Endothelial cell of umbilical vein (primary cell): ENCODE measurements around the gene PPFIA2. TPM values are rescaled to one million over a fixed set of nuclear protein-coding genes. Genes with fewer than 3 reads are reported as not detected.

ENCODE experiments used
- BruUV-seq: library from RNA; stranded (reverse); fragments of 400-500 nt; replicated peaks from 2 replicates; lab custom pipeline; 2021; lab: Mats Ljungman, UMichigan
- CTCF ChIA-PET: fragments of 300-600, 350-600 bp; sonication (Branson Sonifier 250); formaldehyde crosslinking; loops from one replicate; lab custom pipeline; 2021; ENCODE audit warnings: antibody characterized with exemption, inconsistent platforms; lab: Charles Lee
- POLR2A ChIA-PET: fragments of 300-600, 350-600 bp; sonication (Branson Sonifier 250); formaldehyde crosslinking; loops from one replicate; lab custom pipeline; 2021; ENCODE audit warnings: antibody characterized with exemption, inconsistent platforms; lab: Charles Lee
- DNase-seq: peaks from one replicate; pipeline ENCODE4 v3.0.0-alpha.2; 2011; ENCODE audit warnings: low read depth, low spot score
- FAIRE-seq: peaks from 2 replicates; lab custom pipeline; 2011; peaks lifted over from hg19 to GRCh38; lab: Jason Lieb, UNC
- H2AFZ ChIP-seq: 2 replicates; pipeline ENCODE4 v1.6.0; 2012; ENCODE audit warnings: low read depth, low read length, control low read depth, inconsistent platforms
- H3K27ac ChIP-seq: 2 replicates; pipeline ENCODE4 v1.5.1; 2011; ENCODE audit warnings: low read depth, mild to moderate bottlenecking, control low read depth, low read length, moderate library complexity; ENCODE audit not compliant: insufficient read depth
- H3K27me3 ChIP-seq, 2 experiments: 2 replicates each; pipeline versions ENCODE4 v1.6.0 to v1.6.1; 2011; ENCODE audit warnings: low read length in 2 of 2, mixed read lengths in 1 of 2; ENCODE audit not compliant: control insufficient read depth in 2 of 2, insufficient read depth in 2 of 2
- H3K36me3 ChIP-seq, 2 experiments: 2 replicates in 1 of 2; 3 replicates in 1 of 2; pipeline ENCODE4 v1.5.1; 2011; ENCODE audit warnings: low read length in 2 of 2, mild to moderate bottlenecking in 1 of 2, moderate library complexity in 1 of 2; ENCODE audit not compliant: control insufficient read depth in 2 of 2, insufficient read depth in 2 of 2; ENCODE audit errors: extremely low read depth in 1 of 2
- H3K4me1 ChIP-seq: 3 replicates; pipeline ENCODE4 v1.5.1; 2011; ENCODE audit warnings: mild to moderate bottlenecking, low read length; ENCODE audit not compliant: control insufficient read depth, insufficient read depth; ENCODE audit errors: extremely low read depth
- H3K4me2 ChIP-seq: 2 replicates; pipeline ENCODE4 v1.6.1; 2011; ENCODE audit warnings: low read length, control low read depth, mixed read lengths; ENCODE audit not compliant: insufficient read depth
- H3K4me3 ChIP-seq, 3 experiments: fragments of 200-600 bp in 1 of 3; sonication (generic), shearing (Covaris generic) in 1 of 3; replicated peaks in 1 of 3; 2 replicates each; pipeline ENCODE4 v1.5.1; 2011 to 2016; ENCODE audit warnings: control low read depth in 3 of 3, low read length in 3 of 3, mild to moderate bottlenecking in 2 of 3, inconsistent platforms in 1 of 3, low read depth in 1 of 3, moderate library complexity in 1 of 3; ENCODE audit not compliant: insufficient read depth in 1 of 3
- H3K79me2 ChIP-seq: 2 replicates; pipeline ENCODE4 v1.6.0; 2012; ENCODE audit warnings: low read length, inconsistent platforms; ENCODE audit not compliant: control insufficient read depth, insufficient read depth
- H3K9ac ChIP-seq: replicated peaks from 2 replicates; pipeline ENCODE3; 2011; ENCODE audit warnings: low read length, control low read depth; ENCODE audit not compliant: insufficient read depth; ENCODE audit errors: extremely low read depth
- H3K9me1 ChIP-seq: replicated peaks from 3 replicates; pipeline ENCODE4 v1.6.0; 2011; ENCODE audit warnings: mild to moderate bottlenecking, low read length; ENCODE audit not compliant: control insufficient read depth, insufficient read depth; ENCODE audit errors: extremely low read depth
- H3K9me3 ChIP-seq: replicated peaks from 2 replicates; pipeline ENCODE4 v1.5.1; 2012; ENCODE audit warnings: low read length, inconsistent platforms; ENCODE audit not compliant: control insufficient read depth, insufficient read depth
- H4K20me1 ChIP-seq: replicated peaks from 2 replicates; pipeline ENCODE3; 2011; ENCODE audit warnings: mild to moderate bottlenecking, low read length; ENCODE audit not compliant: control insufficient read depth, insufficient read depth; ENCODE audit errors: extremely low read depth
- CTCF ChIP-seq, 2 donors: IDR thresholded peaks; 1 replicate in 1 of 2; 2 replicates in 1 of 2; pipeline ENCODE4 v1.5.1; 2011; ENCODE audit warnings: low read length in 2 of 2, mild to moderate bottlenecking in 2 of 2, moderate library complexity in 2 of 2, control low read depth in 1 of 2, inconsistent platforms in 1 of 2, low read depth in 1 of 2; ENCODE audit not compliant: insufficient read depth in 1 of 2; ENCODE audit errors: extremely low read depth in 1 of 2
- EZH2 ChIP-seq: IDR thresholded peaks from 2 replicates; pipeline ENCODE4 v1.6.1; 2012; ENCODE audit warnings: borderline replicate concordance, low read depth, mild to moderate bottlenecking, moderate library complexity, low read length, inconsistent platforms; ENCODE audit not compliant: severe bottlenecking
- FOS ChIP-seq: IDR thresholded peaks from 2 replicates; pipeline ENCODE4 v1.6.1; 2011; ENCODE audit warnings: mild to moderate bottlenecking, low read length, moderate library complexity, borderline replicate concordance; ENCODE audit not compliant: insufficient read depth
- GATA2 ChIP-seq: IDR thresholded peaks from 2 replicates; pipeline ENCODE4 v1.7.0; 2011; ENCODE audit warnings: low read depth, mild to moderate bottlenecking, moderate library complexity, mixed read lengths, low read length; ENCODE audit not compliant: insufficient read length, insufficient read depth
- JUN ChIP-seq: IDR thresholded peaks from 2 replicates; pipeline ENCODE4 v1.6.1; 2011; ENCODE audit warnings: borderline replicate concordance, low read depth; ENCODE audit not compliant: insufficient read length, insufficient read depth
- MAX ChIP-seq: IDR thresholded peaks from 2 replicates; pipeline ENCODE4 v1.6.1; 2011; ENCODE audit not compliant: insufficient read depth, insufficient read length
- MYC ChIP-seq: IDR thresholded peaks from one replicate; pipeline ENCODE4 v1.6.1; 2011; ENCODE audit warnings: mild to moderate bottlenecking, low read depth, low read length
- POLR2A ChIP-seq: IDR thresholded peaks from 2 replicates; pipeline ENCODE4 v1.6.1; 2012; ENCODE audit warnings: low read depth, mild to moderate bottlenecking, control low read depth, low read length
- POLR2AphosphoS5 ChIP-seq: IDR thresholded peaks from 2 replicates; pipeline ENCODE4 v1.6.1; 2012; ENCODE audit warnings: low read depth, mild to moderate bottlenecking, control low read depth, low read length, moderate library complexity; ENCODE audit not compliant: insufficient read depth
- dilution Hi-C: fragments of 300-500 bp; cut with MboI; formaldehyde crosslinking; loops from one replicate; pipeline ENCODE4 v1.15.0; 2019; ENCODE audit warnings: low sequenced_read_pairs; ENCODE audit not compliant: extremely low pct_ligation_motif_present
- intact Hi-C: fragments of 100-400 bp; cut with micrococcal nuclease; formaldehyde crosslinking; loops from one replicate; pipeline ENCODE4 v1.10.0; 2022
- polyA plus RNA-seq, 4 experiments: library from polyadenylated mRNA; depleted of rRNA in 3 of 4; stranded (reverse) in 3 of 4; unstranded in 1 of 4; fragments of >200 nt; gene quantifications; 2 replicates each; pipeline versions ENCODE4 v1.2.1 to v1.2.3, GENCODE V29; 2011 to 2012; ENCODE audit warnings: missing spikeins in 1 of 4
- total RNA-seq: library from RNA; stranded (reverse); gene quantifications from 2 replicates; pipeline ENCODE4 v1.2.3, GENCODE V29; 2021

PPFIA2 gene
- total and polyA plus RNA-seq, 2 donors (not counting 3 experiments of a cell fraction or from before 2014, with no cell fraction given) = not detected

GRCh38 chr12:81329085-81329484, 430.1 kb downstream of the PPFIA2 start:
- CTCF ChIA-PET = interaction anchor here (0.9 to 1.9 kb wide), 4 partner anchors 11 to 492 kb away, joined by 3 to 7 read pairs (median 4); no protein-coding TSS in a partner anchor
- H3K4me1 ChIP-seq = no peaks in the 10 kb centered on the region
- dilution Hi-C loops = no loop called here
- no peaks in the 10 kb centered on the region for H4K20me1 ChIP-seq
- no peak overlapping the region for H3K27ac ChIP-seq
- H3K27me3 ChIP-seq = no peaks in the 10 kb centered on the region
- DNase-seq (peak; percentile 2), FAIRE-seq (no peak)
- H3K4me3 ChIP-seq = no peak overlapping the region
- no peak overlapping the region for H3K9ac ChIP-seq
- no TSS peak for BruUV-seq
- POLR2A ChIA-PET = no interaction called here
- H3K4me2 ChIP-seq = no peak overlapping the region
- H2AFZ ChIP-seq = no peak overlapping the region
- intact Hi-C loops = loop anchor here (5.0 kb wide), 1 partner anchor 298 kb away; no protein-coding TSS in a partner anchor
- no peaks in the 10 kb centered on the region for H3K9me1 ChIP-seq
- H3K36me3 ChIP-seq = no peaks in the 10 kb centered on the region
- no peaks in the 10 kb centered on the region for H3K9me3 ChIP-seq
- TF ChIP-seq MAX (no peak), CTCF (IDR thresholded peaks at IDR 0.05; ENCODE audit: extremely low read depth in 1 of 2, insufficient read depth in 1 of 2, low read depth in 1 of 2, low read length in 2 of 2) (peak; percentile 30 to 39)
- no peaks in the 10 kb centered on the region for H3K79me2 ChIP-seq

- Histone ChIP-seq H2AFZ (no peak overlapping the region), H3K9me1 (no peaks in the 10 kb centered on the region), H3K9ac (no peak overlapping the region), H3K79me2 (no peaks in the 10 kb centered on the region), H3K36me3 (no peaks in the 10 kb centered on the region), H3K27me3 (no peaks in the 10 kb centered on the region), H3K4me1 (no peaks in the 10 kb centered on the region), H3K27ac (no peak overlapping the region), H3K9me3 (no peaks in the 10 kb centered on the region), H3K4me2 (no peak overlapping the region), H4K20me1 (no peaks in the 10 kb centered on the region), H3K4me3 (no peak overlapping the region)
- FAIRE-seq = no peak
- intact Hi-C loops = loop anchor here (5.0 kb wide), 1 partner anchor 300 kb away; no protein-coding TSS in a partner anchor
- ChIA-PET CTCF (interaction anchor here (1.0 to 2.0 kb wide), 3 partner anchors 9 to 21 kb away, joined by 3 to 7 read pairs (median 4); no protein-coding TSS in a partner anchor), POLR2A (no interaction called here)
- TF ChIP-seq MAX (no peak), EZH2 (no peak), MYC (no peak), GATA2 (no peak), POLR2A (no peak), JUN (no peak), POLR2AphosphoS5 (no peak), CTCF (IDR thresholded peaks at IDR 0.05; ENCODE audit: extremely low read depth in 1 of 2, insufficient read depth in 1 of 2, low read depth in 1 of 2, low read length in 2 of 2) (no peak), FOS (no peak)
- no TSS peak for BruUV-seq
- no peak for DNase-seq
- dilution Hi-C loops = no loop called here
Observed at GRCh38 chr12:81327425-81327824, 431.7 kb downstream of the PPFIA2 start.
